ENCODE results near the gene TNMD.

Gene TNMD

GRCh38 chrX:100609591-100609990 lies 24.9 kb downstream of the TNMD start:
- Mint-ChIP-seq H3K36me3 (ENCODE audit: low read depth) (no peaks in the 10 kb centered on the region), H3K4me3 (no peak overlapping the region), H3K9me3 (peaks cover 3% of the 10 kb centered on the region), H3K4me1 (peaks cover 7% of the 10 kb centered on the region), H3K27ac (peak overlapping the region in 2 of 3 experiments; percentile 67 to 72), H3K27me3 (ENCODE audit: low read depth) (no peaks in the 10 kb centered on the region)
- TF ChIP-seq CTCF (IDR thresholded peaks at IDR 0.05; ENCODE audit: unreplicated experiment in 3 of 3) = peak; percentile 23 to 38 (median 30)

- no peak overlapping the region for H3K4me3 Mint-ChIP-seq
- no peaks in the 10 kb centered on the region for H3K36me3 Mint-ChIP-seq (ENCODE audit: low read depth)
- H3K27me3 Mint-ChIP-seq (ENCODE audit: low read depth) = no peaks in the 10 kb centered on the region
- TF ChIP-seq CTCF (IDR thresholded peaks at IDR 0.05; ENCODE audit: unreplicated experiment in 3 of 3) = no peak
- peaks cover 11% of the 10 kb centered on the region for H3K4me1 Mint-ChIP-seq
- H3K9me3 Mint-ChIP-seq = peaks cover 3% of the 10 kb centered on the region
- H3K27ac Mint-ChIP-seq = no peak overlapping the region
These were observed 27.2 kb downstream of the TNMD start for GRCh38 chrX:100611951-100612350.

GRCh38 chrX:100615005-100615404 lies 30.3 kb downstream of the TNMD start:
- Mint-ChIP-seq H3K4me3 (no peak overlapping the region), H3K4me1 (peaks cover 4% of the 10 kb centered on the region), H3K36me3 (ENCODE audit: low read depth) (no peaks in the 10 kb centered on the region), H3K27me3 (ENCODE audit: low read depth) (no peaks in the 10 kb centered on the region), H3K9me3 (peaks cover 3% of the 10 kb centered on the region), H3K27ac (peak overlapping the region; percentile 79 to 85 (median 81))
- TF ChIP-seq CTCF (IDR thresholded peaks at IDR 0.05; ENCODE audit: unreplicated experiment in 3 of 3) = peak; percentile 34 to 51 (median 46)

- Mint-ChIP-seq H3K27me3 (ENCODE audit: low read depth) (no peaks in the 10 kb centered on the region), H3K4me1 (no peaks in the 10 kb centered on the region), H3K9me3 (peaks cover 10% of the 10 kb centered on the region), H3K27ac (no peak overlapping the region), H3K4me3 (no peak overlapping the region), H3K36me3 (ENCODE audit: low read depth) (peaks cover 6% of the 10 kb centered on the region)
- no peak for TF ChIP-seq CTCF (IDR thresholded peaks at IDR 0.05; ENCODE audit: unreplicated experiment in 3 of 3)
These were observed 38.3 kb downstream of the TNMD start for GRCh38 chrX:100623001-100623400.

GRCh38 chrX:100625985-100626491 lies 41.3 kb downstream of the TNMD start:
- Mint-ChIP-seq H3K9me3 (peaks cover 8% of the 10 kb centered on the region), H3K4me1 (no peaks in the 10 kb centered on the region), H3K27ac (no peak overlapping the region), H3K27me3 (ENCODE audit: low read depth) (no peaks in the 10 kb centered on the region), H3K36me3 (ENCODE audit: low read depth) (peaks cover 24% of the 10 kb centered on the region), H3K4me3 (no peak overlapping the region)
- no peak for TF ChIP-seq CTCF (IDR thresholded peaks at IDR 0.05; ENCODE audit: unreplicated experiment in 3 of 3)

- H3K9me3 Mint-ChIP-seq = no peaks in the 10 kb centered on the region
- peak overlapping the region; percentile 95 for H3K4me3 Mint-ChIP-seq
- no peaks in the 10 kb centered on the region for H3K27me3 Mint-ChIP-seq (ENCODE audit: low read depth)
- TF ChIP-seq CTCF (IDR thresholded peaks at IDR 0.05; ENCODE audit: unreplicated experiment in 3 of 3) = no peak
- peaks cover 24% of the 10 kb centered on the region for H3K36me3 Mint-ChIP-seq (ENCODE audit: low read depth)
- peak overlapping the region; percentile 86 to 96 (median 95) for H3K27ac Mint-ChIP-seq
- H3K4me1 Mint-ChIP-seq = peaks cover 11% of the 10 kb centered on the region
These were observed 50.3 kb downstream of the TNMD start for GRCh38 chrX:100635040-100635439.
